SK-N-DZ (cell line): ENCODE results near the gene CHD6.
A peak's percentile ranks its signal among the peaks of the same experiment; 100 is the strongest.

ENCODE experiments used
- DNase-seq: peaks from one replicate; pipeline ENCODE4 v3.0.0-alpha.2; 2015; ENCODE audit warnings: low spot score

Gene CHD6

GRCh38 chr20:41373251-41373783 is 244.9 kb downstream of the CHD6 start:
- DNase-seq, result no peak

DNA sequence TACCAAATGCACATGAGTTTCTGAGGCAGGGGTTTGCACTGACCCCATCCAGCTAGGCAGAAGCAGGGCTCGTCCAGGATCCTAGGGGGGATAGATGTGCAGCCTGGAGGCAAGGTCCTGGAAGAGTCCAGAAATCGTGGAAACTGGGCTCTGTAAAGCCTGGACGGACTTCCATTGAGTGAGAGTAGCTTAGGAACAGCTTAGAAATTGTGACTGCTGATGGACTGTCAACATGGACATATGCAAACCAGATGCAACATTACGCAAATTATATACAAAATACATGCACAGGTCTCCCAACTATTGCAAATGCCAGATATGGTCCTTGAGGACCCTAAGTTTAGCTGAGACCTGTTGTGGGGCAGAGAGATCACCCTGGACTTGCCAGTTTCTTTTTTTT is 246.8 kb downstream of the CHD6 start:
- DNase-seq, result no peak

DNA sequence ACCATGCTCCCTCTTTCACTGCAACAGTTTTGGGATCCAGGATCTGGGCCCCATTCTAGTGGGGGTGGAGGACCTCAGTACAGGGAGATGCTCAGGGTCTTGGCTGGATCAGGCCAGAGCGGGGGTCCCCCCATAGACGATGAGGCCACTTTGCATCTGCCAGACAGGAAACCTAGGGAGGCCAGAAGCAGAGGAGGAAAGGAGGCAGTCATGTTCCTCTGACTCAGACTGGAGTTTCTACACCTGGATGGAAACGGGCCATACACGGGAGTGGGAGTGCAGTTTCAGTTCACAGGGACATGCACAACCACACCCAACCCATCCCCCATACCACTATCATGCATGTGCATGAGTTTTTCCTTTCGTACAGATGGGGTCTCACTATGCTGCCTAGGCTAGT is 248.0 kb downstream of the CHD6 start:
- DNase-seq, result no peak

- no peak for DNase-seq
Observed at GRCh38 chr20:41369673-41370072, 248.5 kb downstream of the CHD6 start.

GRCh38 chr20:41367956-41368355 is 250.2 kb downstream of the CHD6 start:
- DNase-seq, result no peak

GRCh38 chr20:41367393-41367695 is 250.8 kb downstream of the CHD6 start:
- no peak for DNase-seq

DNA sequence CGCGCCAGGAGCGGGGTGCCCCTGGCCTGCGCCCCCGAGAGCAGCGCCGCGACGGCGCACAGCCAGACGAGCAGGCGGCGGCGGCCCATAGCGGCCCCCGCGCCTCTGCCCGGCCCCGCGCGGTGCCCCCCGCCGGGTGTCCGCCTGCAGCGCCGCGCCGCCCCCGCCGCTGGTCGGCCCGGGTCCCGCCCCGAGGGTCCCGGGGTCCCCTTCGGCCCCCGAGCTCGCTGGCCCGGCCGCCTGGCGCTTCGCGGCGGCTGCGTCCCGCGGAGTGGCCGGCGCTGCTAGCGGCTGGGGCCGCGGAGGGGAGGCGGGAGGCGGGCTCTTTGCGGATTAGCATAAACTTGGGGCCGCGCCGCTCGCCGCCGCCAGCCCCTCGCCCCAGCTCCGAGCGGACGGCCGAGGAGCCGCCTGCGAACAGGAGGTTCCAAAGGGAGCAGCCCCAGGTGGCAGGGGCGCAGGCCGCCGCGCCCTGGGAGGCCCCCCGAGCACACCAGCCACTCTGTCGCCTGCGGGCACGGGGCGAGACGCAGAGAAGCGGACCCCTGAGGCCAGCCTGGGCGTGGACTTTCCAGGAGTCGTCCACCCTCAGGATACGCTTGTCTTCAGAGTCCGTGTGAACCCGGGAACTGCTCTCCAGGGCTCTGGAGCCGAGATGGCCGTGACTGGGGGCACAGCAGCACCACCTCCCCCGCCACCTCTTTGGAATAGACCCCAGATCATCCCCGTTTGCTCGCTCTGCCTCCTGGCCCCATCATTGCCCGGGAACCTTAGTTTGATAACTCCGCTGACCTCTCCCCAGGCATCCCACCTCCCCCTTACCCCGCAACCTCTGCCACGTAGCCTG is 251.4 kb downstream of the CHD6 start, which contains the start of gene EMILIN3:
TSS of gene EMILIN3 (minus strand) at position 273 of the 847 bp plus-strand sequence. CDS start at position 89, 184 bp downstream.
- DNase-seq, result peak; percentile 63

- no peak for DNase-seq
Observed at GRCh38 chr20:41365777-41366545, 252.2 kb downstream of the CHD6 start.

DNA sequence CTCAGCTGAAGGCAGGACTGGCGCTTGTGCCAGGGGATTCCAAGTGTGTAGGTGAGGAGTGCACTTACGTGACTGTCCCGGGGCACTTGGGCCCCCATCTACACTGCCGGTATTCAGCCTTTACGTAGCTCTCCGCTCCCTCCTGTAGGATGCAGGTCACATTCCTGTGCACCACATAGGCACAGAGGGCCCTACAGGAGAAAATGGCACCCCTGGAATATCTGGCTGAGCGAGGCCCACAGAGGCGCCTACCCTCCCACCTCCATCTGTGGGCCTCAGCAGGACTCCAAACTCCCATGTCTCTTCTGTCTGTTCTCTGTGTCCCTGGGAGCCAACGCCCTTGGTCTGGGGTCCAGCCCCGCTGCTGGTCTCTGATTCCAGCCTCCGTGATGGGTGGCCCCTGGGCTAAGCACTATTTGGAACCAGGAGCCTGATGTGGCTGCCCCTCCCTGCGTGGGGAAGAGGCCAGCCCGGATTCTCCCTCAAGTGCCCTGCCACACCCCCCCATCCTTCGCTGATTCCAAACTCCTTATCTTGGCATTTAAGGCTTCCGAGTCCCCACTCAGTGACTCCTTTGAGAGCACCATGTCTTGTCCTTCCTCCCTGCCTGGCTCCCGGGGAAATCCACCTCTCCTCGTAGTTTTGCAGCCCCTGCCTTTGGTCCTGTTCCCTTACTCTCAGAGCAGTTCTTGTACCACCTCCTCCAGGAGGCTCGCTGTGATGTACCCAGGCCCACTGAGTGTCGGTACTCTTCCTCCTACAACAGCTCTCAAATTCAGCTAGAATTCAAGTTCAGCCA is 253.0 kb downstream of the CHD6 start:
- DNase-seq, result no peak

DNA sequence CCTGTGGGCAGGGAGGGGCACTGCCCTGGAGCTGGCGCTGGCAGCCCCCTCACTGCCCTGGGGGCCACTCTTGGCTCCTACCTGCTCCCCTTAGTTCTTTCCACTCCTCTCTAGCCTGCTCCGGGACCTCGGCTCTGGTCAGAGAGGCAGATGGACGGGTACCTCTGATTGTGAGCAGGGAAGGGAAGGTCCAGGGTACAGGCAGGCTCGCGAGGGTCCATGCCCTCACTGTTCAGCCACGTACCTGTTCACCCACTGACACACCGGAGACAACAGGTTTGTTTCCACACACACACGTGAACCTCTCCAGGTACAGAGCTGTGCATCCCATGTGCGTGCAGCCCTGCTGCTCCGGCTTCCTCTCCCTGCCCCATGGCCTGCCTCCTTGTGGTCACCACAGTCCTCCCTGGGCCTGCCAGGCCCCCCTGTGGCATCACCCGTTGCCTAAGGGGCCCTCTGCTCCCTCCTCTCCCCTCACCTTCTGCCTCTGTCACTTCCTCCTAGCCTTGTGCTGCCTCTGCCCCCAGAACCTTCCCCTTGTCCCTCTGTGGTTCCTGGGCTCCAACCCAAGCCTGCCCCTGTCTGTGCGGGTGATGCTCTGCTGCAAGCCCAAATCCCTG is 253.8 kb downstream of the CHD6 start:
- no peak for DNase-seq

- no peak for DNase-seq
Observed at GRCh38 chr20:41363601-41364000, 254.6 kb downstream of the CHD6 start.

DNA sequence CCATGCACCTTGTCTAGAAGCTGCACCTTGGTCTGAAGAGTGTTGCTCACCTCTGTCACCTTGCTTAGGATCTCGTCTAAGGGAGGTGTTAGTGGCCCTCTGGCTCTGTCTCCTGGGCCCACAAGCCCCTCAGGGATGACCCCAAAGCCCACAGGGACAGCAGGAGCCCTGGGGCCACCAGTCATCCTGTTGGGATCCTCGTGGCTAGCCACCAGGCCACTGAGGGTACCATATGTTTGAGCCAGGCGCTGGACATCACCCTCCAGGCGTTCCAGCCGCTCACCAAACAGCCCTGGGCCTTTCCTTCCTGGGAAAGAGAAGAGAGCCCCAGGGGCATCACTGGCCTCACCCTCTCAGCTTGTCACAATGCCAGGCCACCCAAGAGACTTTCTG is 255.4 kb downstream of the CHD6 start:
- no peak for DNase-seq

DNA sequence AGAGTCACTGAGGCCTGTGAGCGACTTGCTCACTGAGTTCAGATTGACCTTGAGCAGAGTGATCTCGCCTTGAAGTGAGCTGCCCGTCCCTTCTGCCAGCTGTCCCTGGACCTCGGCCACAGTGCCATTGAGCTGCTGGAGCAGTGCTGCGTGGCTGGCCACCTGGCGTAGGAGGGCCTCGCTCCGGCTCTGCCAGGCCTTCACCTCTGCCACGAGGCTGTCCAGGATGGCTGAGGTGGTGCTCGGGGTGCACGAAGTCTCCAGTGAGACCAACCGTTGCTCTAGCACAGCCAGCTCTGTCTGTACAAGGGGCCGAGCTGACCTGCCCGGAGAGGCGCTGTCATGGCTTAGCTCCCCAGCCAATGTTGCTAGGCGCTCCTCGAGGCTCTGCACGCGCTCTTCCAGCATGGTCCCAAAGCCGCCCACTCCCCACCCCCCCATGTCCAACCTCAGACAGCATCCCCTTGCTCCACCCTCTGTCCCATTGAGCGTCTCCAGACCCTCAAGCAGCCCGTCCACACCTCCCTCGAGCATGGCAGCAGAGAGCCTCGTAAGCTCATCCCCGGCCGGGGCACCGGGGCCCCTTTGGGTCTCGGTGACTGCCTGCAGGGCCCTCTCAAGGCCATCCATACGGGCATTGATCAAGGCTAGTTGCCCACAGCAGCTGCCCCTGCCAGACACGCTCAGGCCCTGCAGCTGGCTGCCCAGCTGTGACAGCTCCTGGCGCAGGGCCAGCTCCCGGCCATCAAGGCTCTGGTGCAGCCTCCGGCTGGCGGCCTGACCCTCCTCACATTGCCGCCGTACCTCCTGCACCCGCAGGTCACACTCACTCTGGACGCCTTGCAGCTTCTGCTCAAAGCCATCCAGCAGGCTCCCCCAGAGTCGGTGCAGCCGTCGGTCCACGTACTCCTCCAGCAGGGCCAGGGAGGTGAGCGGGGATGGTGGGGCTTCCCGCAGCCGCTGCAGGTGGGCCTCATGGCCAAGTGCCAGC is 256.1 kb downstream of the CHD6 start:
- no peak for DNase-seq

- no peak for DNase-seq
Observed at GRCh38 chr20:41360831-41361756, 257.1 kb downstream of the CHD6 start.

DNA sequence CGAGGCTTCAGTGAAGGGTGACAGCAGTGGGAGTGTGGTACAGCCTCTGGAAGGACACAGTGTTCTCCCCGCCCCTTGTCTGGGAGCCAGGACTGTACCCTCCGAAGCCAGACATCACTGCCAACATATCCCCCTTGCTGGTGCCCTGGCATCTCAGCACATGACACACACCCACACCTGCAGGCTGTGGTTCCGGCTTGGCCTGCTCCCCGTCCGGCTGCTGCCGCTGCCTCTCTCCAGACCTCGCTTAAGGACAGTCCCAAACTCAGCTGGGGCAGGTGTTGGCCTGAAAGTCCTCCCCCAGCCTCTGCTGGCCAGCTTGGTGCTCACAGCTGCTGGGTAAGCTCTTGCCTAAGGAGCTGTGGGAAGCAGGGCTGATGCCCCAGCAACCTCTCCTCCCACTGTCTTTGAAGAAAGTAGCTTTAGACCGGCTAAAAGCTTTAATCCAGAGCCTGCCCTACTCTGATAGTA is 258.6 kb downstream of the CHD6 start:
- no peak for DNase-seq

DNA sequence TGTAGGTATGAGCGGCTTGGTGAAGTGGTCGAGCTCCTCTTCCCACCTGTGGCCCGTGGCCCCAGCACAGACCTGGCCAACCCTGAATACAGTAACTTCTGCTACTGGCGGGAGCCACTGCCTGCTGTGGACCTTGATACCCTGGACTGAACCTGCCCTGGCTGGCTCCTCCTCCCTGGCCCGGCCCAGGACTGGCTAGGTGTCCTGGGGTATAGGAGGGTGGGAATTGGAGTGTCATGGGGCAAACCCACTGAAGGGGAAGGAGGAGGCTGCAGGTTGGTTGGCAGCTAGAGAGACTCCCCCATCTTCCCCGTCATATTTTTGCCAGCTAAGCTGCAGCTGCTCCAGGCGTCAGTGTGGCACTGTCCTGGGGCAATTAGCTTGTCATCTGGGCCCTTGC is 259.5 kb downstream of the CHD6 start:
- no peak for DNase-seq

- DNase-seq, result no peak
Observed at GRCh38 chr20:41358230-41358629, 259.9 kb downstream of the CHD6 start.

GRCh38 chr20:41357424-41358163 is 260.6 kb downstream of the CHD6 start:
- DNase-seq, result no peak
